DOHH2 (cell line): Measurements from ENCODE around the gene ZCCHC17.

Source experiments
- H3F3A ChIP-seq: fragments of 200-600 bp; sonication (generic), shearing (Covaris generic); 2 replicates; pipeline ENCODE4 v1.6.0; 2016; ENCODE audit warnings: antibody characterized with exemption, mild to moderate bottlenecking; ENCODE audit not compliant: control insufficient read depth, insufficient read depth
- H3K27ac ChIP-seq: fragments of 200-600 bp; sonication (generic); 2 replicates; pipeline ENCODE4 v1.5.1; 2014; ENCODE audit warnings: low read depth, mild to moderate bottlenecking, low read length, moderate library complexity
- H3K27me3 ChIP-seq: fragments of 200-600 bp; sonication (generic); 2 replicates; pipeline ENCODE4 v1.6.1; 2014; ENCODE audit warnings: mild to moderate bottlenecking, low read length, mixed read lengths; ENCODE audit not compliant: control insufficient read depth
- H3K36me3 ChIP-seq: fragments of 200-600 bp; sonication (generic); 2 replicates; pipeline ENCODE4 v1.6.1; 2014; ENCODE audit warnings: mild to moderate bottlenecking, low read length, moderate library complexity, mixed read lengths; ENCODE audit not compliant: control insufficient read depth
- H3K4me1 ChIP-seq: fragments of 200-600 bp; sonication (generic); 2 replicates; pipeline ENCODE4 v1.6.1; 2014; ENCODE audit warnings: mild to moderate bottlenecking, low read length, mixed read lengths; ENCODE audit not compliant: control insufficient read depth
- H3K4me2 ChIP-seq: fragments of 200-600 bp; sonication (generic); 2 replicates; pipeline ENCODE4 v1.6.0; 2014; ENCODE audit warnings: mild to moderate bottlenecking, low read length, moderate library complexity
- H3K4me3 ChIP-seq: fragments of 200-600 bp; sonication (generic); 2 replicates; pipeline ENCODE4 v1.5.1; 2014; ENCODE audit warnings: mild to moderate bottlenecking, low read length, mixed read lengths
- H3K79me2 ChIP-seq: fragments of 200-600 bp; sonication (generic); 2 replicates; pipeline ENCODE4 v1.6.1; 2014; ENCODE audit warnings: mild to moderate bottlenecking, low read length, mixed read lengths; ENCODE audit not compliant: control insufficient read depth
- H3K9me2 ChIP-seq: fragments of 200-600 bp; sonication (generic); replicated peaks from 2 replicates; pipeline ENCODE4 v1.6.1; 2014; ENCODE audit warnings: mild to moderate bottlenecking, low read length, mixed read lengths; ENCODE audit not compliant: control insufficient read depth
- H3K9me3 ChIP-seq: fragments of 200-600 bp; sonication (generic); 2 replicates; pipeline ENCODE4 v1.6.1; 2014; ENCODE audit warnings: antibody characterized with exemption, low read length, mixed read lengths; ENCODE audit not compliant: control insufficient read depth, insufficient read depth
- H4K20me1 ChIP-seq: fragments of 200-600 bp; sonication (generic); 2 replicates; pipeline ENCODE4 v1.6.0; 2014; ENCODE audit warnings: low read depth, mild to moderate bottlenecking, antibody characterized with exemption, low read length, moderate library complexity; ENCODE audit not compliant: control insufficient read depth, insufficient read depth
- CTCF ChIP-seq: fragments of 200-600 bp; sonication (generic); IDR thresholded peaks from one replicate; pipeline ENCODE4 v1.5.1; 2014; ENCODE audit warnings: antibody characterized with exemption, mild to moderate bottlenecking, low read depth, low read length; ENCODE audit not compliant: poor library complexity, severe bottlenecking
- EZH2phosphoT487 ChIP-seq: fragments of 200-600 bp; sonication (generic); IDR thresholded peaks from 2 replicates; pipeline ENCODE4 v1.6.1; 2017; ENCODE audit warnings: borderline replicate concordance, mild to moderate bottlenecking, antibody characterized with exemption, low read length, moderate library complexity, mixed read lengths

The ZCCHC17 gene

GRCh38 chr1:31364561-31365250 lies 67.9 kb downstream of the ZCCHC17 start:
- Histone ChIP-seq H3K36me3 (peaks cover 6% of the 10 kb centered on the region), H3K27ac (no peak overlapping the region), H3K4me1 (no peaks in the 10 kb centered on the region), H3K4me2 (no peak overlapping the region), H3F3A (no peaks in the 10 kb centered on the region), H4K20me1 (no peaks in the 10 kb centered on the region), H3K79me2 (no peaks in the 10 kb centered on the region), H3K27me3 (no peaks in the 10 kb centered on the region), H3K4me3 (no peak overlapping the region), H3K9me3 (no peaks in the 10 kb centered on the region), H3K9me2 (no peaks in the 10 kb centered on the region)
- TF ChIP-seq EZH2phosphoT487 = no peak
- no peak for TF ChIP-seq CTCF

GRCh38 chr1:31366796-31367195 lies 70.0 kb downstream of the ZCCHC17 start:
- Histone ChIP-seq H3K27me3 (no peaks in the 10 kb centered on the region), H3K4me2 (no peak overlapping the region), H3K9me3 (no peaks in the 10 kb centered on the region), H3K4me1 (no peaks in the 10 kb centered on the region), H4K20me1 (no peaks in the 10 kb centered on the region), H3K27ac (no peak overlapping the region), H3K79me2 (no peaks in the 10 kb centered on the region), H3K36me3 (peaks cover 6% of the 10 kb centered on the region; the same call in 1 of the 2 replicates), H3K4me3 (no peak overlapping the region), H3K9me2 (no peaks in the 10 kb centered on the region), H3F3A (no peaks in the 10 kb centered on the region)
- no peak for TF ChIP-seq CTCF
- TF ChIP-seq EZH2phosphoT487 = no peak

- peaks cover 5% of the 10 kb centered on the region; the same call in 1 of the 2 replicates for H3K27me3 ChIP-seq
Observed at GRCh38 chr1:31368611-31369107, 71.8 kb downstream of the ZCCHC17 start.

More at GRCh38 chr1:31368611-31369107, 71.8 kb downstream of the ZCCHC17 start:
- Histone ChIP-seq H3K4me1 (peaks cover 4% of the 10 kb centered on the region; the same call in 1 of the 2 replicates), H3K4me3 (no peak overlapping the region), H3K4me2 (no peak overlapping the region), H4K20me1 (no peaks in the 10 kb centered on the region), H3K27ac (no peak overlapping the region), H3F3A (no peaks in the 10 kb centered on the region), H3K36me3 (peaks cover 6% of the 10 kb centered on the region; the same call in 1 of the 2 replicates), H3K9me3 (no peaks in the 10 kb centered on the region), H3K9me2 (no peaks in the 10 kb centered on the region), H3K79me2 (no peaks in the 10 kb centered on the region)
- TF ChIP-seq CTCF (no peak), EZH2phosphoT487 (no peak)
